GM12872 (cell line): ENCODE data around the gene ATG4D.

Experiments
- CTCF ChIP-seq: IDR thresholded peaks from 3 replicates; pipeline ENCODE4 v1.5.1; 2011; ENCODE audit warnings: low read depth, mild to moderate bottlenecking, low read length, moderate library complexity; ENCODE audit not compliant: insufficient read depth

ATG4D gene

GRCh38 chr19:10521461-10522171, 22.1 kb upstream of the ATG4D start:
- no peak for TF ChIP-seq CTCF

GRCh38 chr19:10523135-10523636, 20.5 kb upstream of the ATG4D start:
- no peak for TF ChIP-seq CTCF

GRCh38 chr19:10525636-10526035, 18.1 kb upstream of the ATG4D start:
- TF ChIP-seq CTCF: no peak

- TF ChIP-seq CTCF: no peak
Measured at GRCh38 chr19:10532457-10532856, 11.2 kb upstream of the ATG4D start.

- TF ChIP-seq CTCF: no peak
Measured at GRCh38 chr19:10533646-10534386, 9.9 kb upstream of the ATG4D start.

- no peak for TF ChIP-seq CTCF
Measured at GRCh38 chr19:10535613-10536012, 8.1 kb upstream of the ATG4D start.

- no peak for TF ChIP-seq CTCF
Measured at GRCh38 chr19:10537668-10538067, 6.0 kb upstream of the ATG4D start.
